GM12878 (cell line): ENCODE results near the gene LIX1. TPM values are rescaled to one million over a fixed set of nuclear protein-coding genes. Genes with fewer than 3 reads are reported as not detected.

Experiments used
- ATAC-seq: fragments of 200-7000 bp; cut with Tn5 transposase; 3 replicates; pipeline ENCODE4 v1.9.1; 2020; ENCODE audit warnings: mild to moderate bottlenecking, moderate library complexity
- BruUV-seq: library from RNA; stranded (reverse); fragments of 400-500 nt; replicated peaks from 2 replicates; lab custom pipeline; 2021; lab: Mats Ljungman, UMichigan
- CTCF ChIA-PET: fragments of 300-600 bp; sonication (Branson Sonifier 250); formaldehyde crosslinking; extraction: SDS; loops from one replicate; lab custom pipeline; 2021; ENCODE audit warnings: inconsistent platforms; lab: Yijun Ruan, JAX
- POLR2A ChIA-PET: fragments of 350-600 bp; formaldehyde crosslinking; extraction: SDS; loops from one replicate; lab custom pipeline; 2021; ENCODE audit warnings: inconsistent platforms; lab: Charles Lee
- RAD21 ChIA-PET: fragments of 300-600 bp; sonication (Branson Sonifier 250); formaldehyde crosslinking; loops from one replicate; lab custom pipeline; 2023; ENCODE audit warnings: antibody characterized with exemption; ENCODE audit not compliant: unreplicated experiment; lab: Charles Lee
- SMC1A ChIA-PET: fragments of 300-600 bp; sonication (Branson Sonifier 250); formaldehyde crosslinking; loops from one replicate; lab custom pipeline; 2023; ENCODE audit not compliant: unreplicated experiment, uncharacterized antibody; lab: Charles Lee
- DNase-seq: peaks from one replicate; pipeline ENCODE4 v3.0.0-alpha.2; 2011; ENCODE audit warnings: low read depth, low spot score
- FAIRE-seq: peaks from 3 replicates; lab custom pipeline; 2011; peaks lifted over from hg19 to GRCh38; lab: Jason Lieb, UNC
- H2AFZ ChIP-seq: 2 replicates; pipeline ENCODE4 v1.6.0; 2011; ENCODE audit warnings: low read depth, low read length, control low read depth; ENCODE audit not compliant: control insufficient read depth
- H3K27ac ChIP-seq: 2 replicates; pipeline ENCODE4 v1.5.1; 2011; ENCODE audit warnings: control low read depth; ENCODE audit not compliant: control insufficient read depth, insufficient read depth
- H3K27me3 ChIP-seq, 2 experiments: replicated peaks in 1 of 2; 2 replicates each; pipeline versions ENCODE4 v1.6.0 to v1.6.1; 2011; ENCODE audit warnings: low read length in 1 of 2; ENCODE audit not compliant: control insufficient read depth in 2 of 2, insufficient read depth in 2 of 2
- H3K36me3 ChIP-seq, 2 experiments: 2 replicates each; pipeline ENCODE4 v1.5.1; 2011; ENCODE audit warnings: low read length in 1 of 2; ENCODE audit not compliant: control insufficient read depth in 2 of 2, insufficient read depth in 2 of 2
- H3K4me1 ChIP-seq: 2 replicates; pipeline ENCODE4 v1.6.1; 2011; ENCODE audit warnings: mild to moderate bottlenecking, low read length, moderate library complexity, mixed read lengths; ENCODE audit not compliant: control insufficient read depth, insufficient read depth
- H3K4me2 ChIP-seq: 2 replicates; pipeline ENCODE4 v1.6.0; 2011; ENCODE audit warnings: control low read depth; ENCODE audit not compliant: control insufficient read depth, insufficient read depth
- H3K4me3 ChIP-seq: fragments of 200-600 bp; sonication (generic); 2 replicates; pipeline ENCODE4 v1.5.1; 2016
- H3K79me2 ChIP-seq: 2 replicates; pipeline ENCODE4 v1.6.0; 2011; ENCODE audit warnings: low read length; ENCODE audit not compliant: control insufficient read depth, insufficient read depth
- H3K9ac ChIP-seq: 2 replicates; pipeline ENCODE4 v1.8.0; 2011; ENCODE audit warnings: low read length, control low read depth, mixed read lengths; ENCODE audit not compliant: control insufficient read depth, insufficient read depth
- H3K9me3 ChIP-seq: replicated peaks from 3 replicates; pipeline ENCODE4 v1.5.1; 2011; ENCODE audit warnings: mild to moderate bottlenecking, low read length; ENCODE audit not compliant: control insufficient read depth, insufficient read depth
- H4K20me1 ChIP-seq: 2 replicates; pipeline ENCODE4 v1.6.0; 2011; ENCODE audit not compliant: control insufficient read depth, insufficient read depth
- FOS ChIP-seq: IDR thresholded peaks from 3 replicates; pipeline ENCODE4 v1.6.1; 2011; ENCODE audit warnings: borderline replicate concordance; ENCODE audit not compliant: insufficient read length; ENCODE audit errors: extremely low read depth
- IRF4 ChIP-seq: IDR thresholded peaks from 2 replicates; pipeline ENCODE4 v1.6.1; 2011; ENCODE audit warnings: low read depth, low read length
- JUNB ChIP-seq: IDR thresholded peaks from 2 replicates; pipeline ENCODE4 v1.6.1; 2016; ENCODE audit warnings: antibody characterized with exemption, mild to moderate bottlenecking
- MTA2 ChIP-seq: fragments of 450-650 bp; IDR thresholded peaks from 2 replicates; pipeline ENCODE4 v1.6.1; 2016; ENCODE audit warnings: low read depth, mild to moderate bottlenecking, moderate library complexity
- POU2F2 ChIP-seq: IDR thresholded peaks from 3 replicates; pipeline ENCODE4 v1.6.1; 2011; ENCODE audit warnings: low read depth, mild to moderate bottlenecking, low read length, borderline replicate concordance
- RUNX3 ChIP-seq: IDR thresholded peaks from 2 replicates; pipeline ENCODE4 v1.6.1; 2012; ENCODE audit warnings: low read length, inconsistent platforms
- YY1 ChIP-seq: IDR thresholded peaks from 2 replicates; pipeline ENCODE4 v1.6.1; 2011; ENCODE audit warnings: low read depth, mild to moderate bottlenecking, low read length
- ZNF24 ChIP-seq: fragments of 450-650 bp; IDR thresholded peaks from 2 replicates; pipeline ENCODE4 v1.6.1; 2017; ENCODE audit warnings: antibody characterized with exemption, mild to moderate bottlenecking
- ZNF622 ChIP-seq: fragments of 450-650 bp; IDR thresholded peaks from 2 replicates; pipeline ENCODE4 v1.6.1; 2017; ENCODE audit warnings: mild to moderate bottlenecking, inconsistent platforms
- WGBS: methylation state at CpG from one replicate; pipeline ENCODE4 v1.1.6; 2016; ENCODE audit warnings: low lambda C conversion rate; ENCODE audit not compliant: insufficient replicate concordance, insufficient coverage; ENCODE audit errors: missing lambda C conversion rate; 5-methylcytosine and 5-hydroxymethylcytosine counted together
- in situ Hi-C: fragments of 300-500 bp; cut with MboI; formaldehyde crosslinking; loops from 9 replicates; pipeline ENCODE4 v1.14.3; 2018; ENCODE audit warnings: mixed read lengths
- intact Hi-C: fragments of 100-400 bp; cut with micrococcal nuclease; formaldehyde crosslinking; loops from one replicate; pipeline ENCODE4 v1.14.2; 2022; ENCODE audit not compliant: unreplicated experiment
- polyA plus RNA-seq, 11 experiments: library from polyadenylated mRNA; depleted of rRNA in 4 of 11; unstranded in 6 of 11; stranded (reverse) in 5 of 11; fragments of >200 nt; fragmentation: Nextera tagmentation in 4 of 11; fragmentation: Illumina TruSeq in 1 of 11; extraction: Ambion mirVana in 4 of 11; extraction: Trizol in 1 of 11; gene quantifications; 1 replicate in 1 of 11; 2 replicates in 10 of 11; pipeline versions ENCODE4 v1.2.1 to v1.2.3, GENCODE V29; 2011 to 2016; ENCODE audit warnings: inconsistent platforms in 2 of 11, missing spikeins in 2 of 11, low read depth in 1 of 11
- total RNA-seq, 4 experiments: library from RNA; depleted of rRNA in 3 of 4; stranded (reverse); fragments of >200 nt in 3 of 4; fragmentation: Illumina TruSeq in 1 of 4; extraction: Trizol in 1 of 4; gene quantifications; 2 replicates each; pipeline versions ENCODE4 v1.2.1 to v1.2.3, GENCODE V29; 2013 to 2021
- TF ChIP-seq, protein P1 (sequence below): fragments of 450-650 bp; IDR thresholded peaks from 2 replicates; pipeline ENCODE4 v1.6.1; 2017; ENCODE audit warnings: borderline replicate concordance
- TF ChIP-seq, protein P2 (sequence below): fragments of 450-650 bp; IDR thresholded peaks from 2 replicates; pipeline ENCODE4 v1.6.1; 2017; ENCODE audit warnings: low read depth, mild to moderate bottlenecking, moderate library complexity

The LIX1 gene
- total and polyA plus RNA-seq, 10 of the 15 experiments (the other 5 are each of a cell fraction or from before 2014, with no cell fraction given) = 0.02 to 0.07 (median 0.04) TPM; not detected in 5

- Histone ChIP-seq H4K20me1 (no peaks in the 10 kb centered on the region), H3K36me3 (no peaks in the 10 kb centered on the region), H3K79me2 (no peaks in the 10 kb centered on the region), H3K27ac (no peak overlapping the region), H3K4me3 (no peak overlapping the region), H3K27me3 (no peaks in the 10 kb centered on the region), H2AFZ (no peak overlapping the region), H3K4me2 (no peak overlapping the region), H3K9me3 (peaks cover 9% of the 10 kb centered on the region; the same call in 2 of the 3 replicates), H3K9ac (no peak overlapping the region), H3K4me1 (no peaks in the 10 kb centered on the region; the same call in 1 of the 2 replicates)
- POLR2A ChIA-PET = no interaction called here
- SMC1A ChIA-PET = interaction anchor here (1.2 kb wide), 1 partner anchor 220 kb away, joined by 4 read pairs; no protein-coding TSS in a partner anchor
- intact Hi-C loops = no loop called here
- RAD21 ChIA-PET = no interaction called here
- in situ Hi-C loops = no loop called here
- 57% methylated on average over 2 of the region's 2 CpGs for WGBS
- BruUV-seq = no TSS peak
- no peak for DNase-seq
- TF ChIP-seq YY1 (no peak), RUNX3 (no peak), JUNB (no peak), ZNF24 (no peak), MTA2 (no peak), ZNF622 (no peak), IRF4 (no peak), FOS (no peak), POU2F2 (no peak)
- TF ChIP-seq, protein P1, sequence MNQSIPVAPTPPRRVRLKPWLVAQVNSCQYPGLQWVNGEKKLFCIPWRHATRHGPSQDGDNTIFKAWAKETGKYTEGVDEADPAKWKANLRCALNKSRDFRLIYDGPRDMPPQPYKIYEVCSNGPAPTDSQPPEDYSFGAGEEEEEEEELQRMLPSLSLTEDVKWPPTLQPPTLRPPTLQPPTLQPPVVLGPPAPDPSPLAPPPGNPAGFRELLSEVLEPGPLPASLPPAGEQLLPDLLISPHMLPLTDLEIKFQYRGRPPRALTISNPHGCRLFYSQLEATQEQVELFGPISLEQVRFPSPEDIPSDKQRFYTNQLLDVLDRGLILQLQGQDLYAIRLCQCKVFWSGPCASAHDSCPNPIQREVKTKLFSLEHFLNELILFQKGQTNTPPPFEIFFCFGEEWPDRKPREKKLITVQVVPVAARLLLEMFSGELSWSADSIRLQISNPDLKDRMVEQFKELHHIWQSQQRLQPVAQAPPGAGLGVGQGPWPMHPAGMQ = no peak
- TF ChIP-seq, protein P2, sequence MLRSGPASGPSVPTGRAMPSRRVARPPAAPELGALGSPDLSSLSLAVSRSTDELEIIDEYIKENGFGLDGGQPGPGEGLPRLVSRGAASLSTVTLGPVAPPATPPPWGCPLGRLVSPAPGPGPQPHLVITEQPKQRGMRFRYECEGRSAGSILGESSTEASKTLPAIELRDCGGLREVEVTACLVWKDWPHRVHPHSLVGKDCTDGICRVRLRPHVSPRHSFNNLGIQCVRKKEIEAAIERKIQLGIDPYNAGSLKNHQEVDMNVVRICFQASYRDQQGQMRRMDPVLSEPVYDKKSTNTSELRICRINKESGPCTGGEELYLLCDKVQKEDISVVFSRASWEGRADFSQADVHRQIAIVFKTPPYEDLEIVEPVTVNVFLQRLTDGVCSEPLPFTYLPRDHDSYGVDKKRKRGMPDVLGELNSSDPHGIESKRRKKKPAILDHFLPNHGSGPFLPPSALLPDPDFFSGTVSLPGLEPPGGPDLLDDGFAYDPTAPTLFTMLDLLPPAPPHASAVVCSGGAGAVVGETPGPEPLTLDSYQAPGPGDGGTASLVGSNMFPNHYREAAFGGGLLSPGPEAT = no peak
- FAIRE-seq = no peak
- CTCF ChIA-PET = no interaction called here
- ATAC-seq = no peak
These were observed 53.6 kb downstream of the LIX1 start for GRCh38 chr5:97088774-97089148.
